CD4-positive, alpha-beta T cell treated with Interleukin-6 for 4 hours (primary cell): Measurements from ENCODE around the gene TFAP2A.
A peak's percentile ranks its signal among the peaks of the same experiment; 100 is the strongest.

ENCODE experiments used
- DNase-seq: peaks from one replicate; pipeline ENCODE4 v3.0.0-alpha.2; 2020; ENCODE audit warnings: mixed read lengths

The TFAP2A gene

DNA sequence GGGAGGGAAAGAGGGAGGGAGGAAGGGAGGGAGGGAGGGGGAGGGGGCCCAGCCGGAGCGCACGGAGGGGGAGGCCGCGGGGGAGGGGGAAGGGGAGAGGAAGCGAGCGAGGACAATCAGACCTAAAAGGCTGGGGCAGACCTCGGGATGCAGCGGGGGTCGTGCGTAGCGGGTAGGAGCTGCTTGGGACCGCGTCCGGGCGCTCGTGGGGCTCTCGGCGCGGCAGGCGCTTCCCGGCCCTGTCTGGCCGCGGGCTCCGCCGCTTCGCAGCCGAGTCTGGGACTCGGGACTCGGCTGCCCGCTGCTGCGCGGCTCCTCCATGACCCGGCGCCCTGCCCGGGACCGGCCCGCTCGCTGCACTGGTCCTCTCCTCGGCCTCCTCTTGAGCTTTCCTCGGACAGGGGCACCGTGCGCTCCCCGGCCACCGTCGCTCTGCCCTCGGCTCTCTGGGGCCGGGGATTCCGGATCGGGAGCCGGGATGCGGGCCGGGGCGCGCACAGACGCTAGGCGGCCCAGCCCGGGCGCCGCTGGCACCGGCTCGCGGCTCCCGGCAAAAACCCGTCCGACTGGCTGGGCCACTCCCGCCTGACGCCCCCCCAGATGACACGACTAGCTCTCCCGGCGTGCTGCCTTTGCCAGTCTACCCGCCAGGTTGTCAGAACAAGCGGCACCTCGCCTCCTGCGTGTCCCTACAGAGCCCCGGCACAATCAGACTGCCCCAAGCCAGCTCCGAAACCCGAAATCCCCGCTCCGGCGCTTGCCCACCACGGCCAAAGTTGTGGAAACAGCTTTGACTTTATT, 2.2 kb downstream of the TFAP2A start:
- no peak for DNase-seq

DNA sequence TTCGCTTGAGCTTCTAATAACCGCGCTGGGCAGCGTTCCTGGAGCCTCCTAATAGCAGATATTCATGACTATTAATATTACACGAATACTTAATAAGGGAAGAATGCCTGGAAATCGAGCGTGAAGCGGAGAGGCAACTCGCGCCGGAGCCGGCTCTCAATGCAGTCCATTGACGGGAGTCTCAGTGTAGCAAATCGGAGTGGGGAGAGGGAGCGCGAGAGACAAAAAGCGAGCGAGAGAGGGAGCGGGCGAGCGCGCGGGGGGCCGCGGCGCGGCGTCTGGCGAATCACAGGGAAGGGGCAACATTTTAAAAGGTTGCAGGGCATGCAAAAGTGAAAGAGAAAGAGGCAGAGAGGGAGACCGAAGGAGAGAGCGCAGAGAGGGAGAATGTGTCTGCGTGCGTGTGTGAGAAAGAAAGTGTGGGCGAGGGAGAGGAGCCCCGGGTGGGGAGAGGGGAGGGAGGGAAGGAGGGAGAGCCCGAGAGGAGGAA, 2.9 kb downstream of the TFAP2A start:
- peak; percentile 35 for DNase-seq

- DNase-seq = no peak
Measured at GRCh38 chr6:10411131-10411970, 3.5 kb downstream of the TFAP2A start.

DNA sequence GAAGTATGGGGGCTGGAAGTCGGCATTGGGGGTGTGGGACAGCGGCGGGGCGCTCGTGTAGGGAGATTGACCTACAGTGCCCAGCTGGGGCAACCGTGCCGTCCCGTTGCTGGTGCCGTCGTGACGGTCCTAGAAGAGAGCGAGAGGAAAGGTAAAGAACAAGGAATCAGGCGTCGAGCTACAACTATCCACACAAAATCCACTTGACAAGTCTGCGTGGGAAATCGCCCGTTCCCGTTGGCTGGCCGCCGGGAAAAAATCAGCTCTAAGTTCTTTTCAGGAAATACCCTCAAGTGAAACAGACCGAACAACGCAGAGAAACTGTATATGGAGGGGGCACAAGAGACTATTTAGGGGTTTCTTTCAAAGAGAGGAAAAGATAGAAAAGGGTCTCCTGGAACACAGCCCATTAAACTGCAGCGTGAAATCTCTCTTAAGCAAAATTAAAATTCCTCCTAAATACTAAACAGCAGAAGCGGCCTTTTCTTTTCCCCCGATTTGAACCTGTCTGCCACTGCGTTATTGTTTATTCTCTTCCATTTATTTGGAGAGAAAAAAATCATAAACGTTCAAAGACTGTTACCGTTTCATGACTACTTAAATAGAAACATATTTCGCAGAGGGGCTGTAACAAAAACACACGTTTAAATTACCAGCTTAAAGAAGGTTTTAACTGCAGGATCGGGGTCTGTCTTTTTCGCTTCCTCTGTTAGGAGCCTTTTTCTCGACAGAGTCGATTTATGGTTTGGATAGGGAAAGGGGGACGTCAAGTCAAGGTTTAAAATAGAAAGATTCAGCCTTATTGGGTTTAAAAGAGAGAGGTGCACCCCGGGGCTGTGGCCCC, 4.4 kb downstream of the TFAP2A start:
- DNase-seq = no peak

- no peak for DNase-seq
Measured at GRCh38 chr6:10409731-10410206, 5.1 kb downstream of the TFAP2A start.

- no peak for DNase-seq
Measured at GRCh38 chr6:10409233-10409721, 5.6 kb downstream of the TFAP2A start.

DNA sequence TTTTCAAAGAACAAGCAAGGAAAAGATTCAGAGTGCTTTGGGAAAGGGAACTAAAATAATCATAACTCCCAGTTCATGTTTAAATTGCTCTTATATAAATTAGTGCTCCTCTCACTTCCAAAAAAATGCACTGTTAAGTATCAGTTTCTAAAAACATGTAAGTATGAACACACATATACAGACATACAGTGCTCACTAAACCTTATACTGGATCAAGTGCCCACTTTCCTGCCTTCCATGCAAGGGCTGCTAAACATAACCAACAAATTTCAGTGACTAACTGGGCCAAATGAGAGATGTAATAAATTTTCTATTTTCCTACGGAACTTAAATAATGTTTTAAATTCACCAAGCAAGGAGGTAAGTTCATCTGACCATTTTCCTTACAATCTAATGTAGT, 6.4 kb downstream of the TFAP2A start:
- DNase-seq = no peak

DNA sequence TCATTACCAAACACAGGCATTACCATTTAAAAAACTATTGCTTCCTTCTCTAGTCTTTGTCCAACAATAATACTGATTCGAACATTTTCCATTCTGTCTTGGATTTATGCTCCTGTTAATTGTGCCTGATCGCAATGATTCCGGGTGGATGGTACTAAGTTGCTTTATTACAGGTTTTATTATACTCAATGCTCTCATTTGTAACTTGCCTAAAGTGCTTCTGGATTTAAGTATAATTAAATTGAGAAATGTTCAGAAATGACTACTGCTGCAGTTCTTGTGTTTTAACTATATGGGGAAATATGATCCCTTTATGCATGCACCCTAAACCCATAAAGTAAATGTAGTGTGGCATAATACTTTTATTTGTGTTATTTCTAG, 7.2 kb downstream of the TFAP2A start:
- DNase-seq = no peak

- DNase-seq = no peak
Measured at GRCh38 chr6:10407018-10407673, 7.7 kb downstream of the TFAP2A start.

GRCh38 chr6:10406556-10406955, 8.3 kb downstream of the TFAP2A start:
- no peak for DNase-seq

DNA sequence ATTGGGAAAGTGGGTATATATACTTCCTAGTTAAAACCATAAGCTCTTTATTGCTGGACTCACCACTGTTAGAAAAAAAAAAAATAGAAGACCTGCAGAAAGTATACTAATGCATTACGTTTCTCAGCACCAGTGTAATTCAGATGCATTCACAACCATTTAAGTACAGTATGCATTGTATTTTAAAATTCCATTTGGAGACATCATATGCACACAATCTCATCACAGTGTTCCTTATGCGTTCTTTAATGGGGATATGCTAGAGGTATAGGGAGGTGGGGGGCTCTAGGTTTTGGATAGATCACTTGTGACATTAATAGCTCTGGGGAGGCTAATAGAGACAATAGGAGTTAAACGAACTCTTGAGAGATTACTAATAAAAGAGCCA, 9.4 kb downstream of the TFAP2A start:
- DNase-seq = no peak

DNA sequence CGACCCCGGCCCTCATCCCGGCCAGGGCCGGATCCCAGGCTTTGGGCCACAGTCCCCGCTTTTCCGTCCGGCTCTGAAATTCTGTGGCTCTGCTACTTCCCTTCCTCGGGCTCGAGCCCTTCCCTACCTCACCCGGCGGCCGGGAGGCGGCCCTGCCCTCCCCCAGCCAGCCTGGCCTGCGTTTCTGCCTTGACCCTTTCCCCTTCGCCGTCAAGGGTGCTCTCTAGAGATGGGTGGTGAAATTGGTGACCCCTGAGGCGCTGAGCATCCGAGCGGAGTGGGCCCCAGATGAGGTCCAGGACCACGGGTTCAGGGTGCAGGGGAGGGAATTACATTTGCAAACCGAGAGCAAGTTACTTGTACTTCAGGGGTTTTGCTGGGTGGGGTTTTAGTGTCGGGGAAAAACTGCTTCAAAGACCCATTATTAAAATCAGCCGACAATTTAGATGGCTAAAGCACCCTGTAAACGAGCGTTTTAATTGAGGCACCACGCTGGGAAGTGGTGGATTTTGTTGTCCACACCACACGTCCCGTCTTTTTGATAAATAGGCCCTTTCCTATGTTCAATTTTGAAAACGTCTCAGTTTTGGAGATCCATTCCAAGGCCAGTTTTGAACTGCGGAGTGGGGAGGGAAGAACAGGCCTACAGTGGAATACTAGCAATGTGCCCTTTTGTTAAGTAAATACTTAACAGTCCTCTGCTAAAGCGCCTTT, 9.9 kb downstream of the TFAP2A start:
- DNase-seq = no peak

GRCh38 chr6:10404107-10404798, 10.6 kb downstream of the TFAP2A start:
- DNase-seq = peak; percentile 75

DNA sequence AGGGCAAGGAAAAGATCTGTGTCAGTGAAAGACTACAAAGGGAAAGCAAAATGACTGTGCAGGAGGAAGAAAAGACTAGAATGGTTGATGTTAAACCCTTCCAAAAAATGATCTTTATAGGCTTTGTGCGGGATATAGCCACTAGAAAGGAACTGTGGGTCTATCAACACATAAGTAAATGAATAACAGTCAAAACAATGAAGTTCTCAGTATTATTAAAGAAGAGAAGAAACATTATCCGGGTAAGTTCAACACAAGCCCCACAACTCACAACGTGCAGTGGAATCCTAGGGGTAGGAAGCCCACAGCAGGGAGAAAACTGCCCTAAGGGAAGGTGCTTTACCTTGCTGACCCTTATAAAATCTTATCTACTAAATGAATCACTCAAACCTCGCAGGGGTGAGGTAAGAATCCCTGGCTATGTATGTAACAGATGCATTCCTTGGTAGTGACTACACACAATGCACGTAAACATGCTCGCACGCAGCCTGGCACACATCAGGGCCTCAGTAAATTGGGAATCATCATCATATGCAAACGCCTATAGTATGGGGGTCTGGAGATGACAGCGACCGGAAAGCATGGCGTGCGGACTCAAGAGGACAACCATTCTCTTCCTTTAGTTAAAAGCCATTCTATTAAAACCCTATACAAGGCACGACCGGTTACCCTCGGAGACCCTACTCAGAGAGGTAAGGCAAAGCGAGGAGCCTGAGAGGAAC, 11.3 kb downstream of the TFAP2A start:
- no peak for DNase-seq

GRCh38 chr6:10402648-10403311, 12.1 kb downstream of the TFAP2A start:
- no peak for DNase-seq

- DNase-seq = no peak
Measured at GRCh38 chr6:10401632-10402223, 13.1 kb downstream of the TFAP2A start.

GRCh38 chr6:10401004-10401536, 13.8 kb downstream of the TFAP2A start:
- DNase-seq = no peak

- no peak for DNase-seq
Measured at GRCh38 chr6:10400330-10400729, 14.5 kb downstream of the TFAP2A start.

DNA sequence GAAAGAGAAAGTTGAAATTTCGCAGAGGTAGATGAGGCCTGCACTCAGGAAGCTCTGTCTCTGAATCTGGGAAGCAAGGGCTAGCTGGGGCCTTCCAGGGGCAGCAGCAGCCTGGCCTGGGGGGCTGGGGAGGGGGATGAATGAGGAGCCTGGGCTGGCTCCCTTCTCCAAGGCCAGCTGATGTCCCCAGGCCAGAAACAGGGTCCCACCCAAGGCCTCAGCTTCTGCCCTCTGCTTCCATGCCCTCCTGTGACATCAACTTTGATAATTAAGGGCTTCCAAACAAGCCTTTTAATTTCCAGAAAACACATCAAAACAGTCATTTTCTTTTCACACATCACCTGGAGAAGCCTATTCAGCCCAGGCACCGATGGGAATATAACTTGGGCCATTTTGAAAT, 15.4 kb downstream of the TFAP2A start:
- no peak for DNase-seq
